ENCODE measurements around the gene ADAD1.

DNA sequence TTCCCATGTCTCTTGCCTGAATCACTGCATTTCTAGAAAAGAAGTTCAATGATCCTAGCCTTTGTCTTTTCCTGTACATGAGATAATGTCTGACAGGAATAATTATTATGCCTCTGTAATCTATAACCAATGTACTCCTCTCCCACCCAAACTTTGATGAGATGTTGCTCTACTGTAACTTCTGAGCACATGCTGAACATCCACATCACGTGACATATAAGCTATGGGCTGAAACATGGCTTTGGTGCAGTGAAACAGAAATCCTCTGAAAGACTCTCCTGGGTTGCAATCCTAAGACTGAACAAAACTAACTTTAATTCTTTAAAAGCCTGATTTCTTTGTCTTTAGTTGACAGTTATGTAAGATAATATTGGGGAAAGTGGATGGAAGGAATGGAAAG, 1.5 kb upstream of the ADAD1 start:
- TF ChIP-seq CTCF (IDR thresholded peaks at IDR 0.05; ENCODE audit: poor library complexity) (no peak), EZH2 (IDR thresholded peaks at IDR 0.05; ENCODE audit: borderline replicate concordance) (no peak), EZH2phosphoT487 (IDR thresholded peaks at IDR 0.05; ENCODE audit: low read depth, severe bottlenecking, unreplicated experiment) (no peak)

Data from hepatocyte (in vitro differentiated cells).